ENCODE data around the gene F2RL2. TPM values are rescaled to one million over a fixed set of nuclear protein-coding genes. Genes with fewer than 3 reads are reported as not detected.
A peak's percentile ranks its signal among the peaks of the same experiment; 100 is the strongest.

Gene F2RL2
- total RNA-seq, 1 donor from 2014 or later, result 2.0 TPM

- Histone ChIP-seq H3K4me3 (ENCODE audit: low read depth, low read length) (no peak overlapping the region), H3K27me3 (ENCODE audit: control insufficient read depth, insufficient read depth, low read length) (no peaks in the 10 kb centered on the region), H3K36me3 (ENCODE audit: control insufficient read depth, insufficient read depth, low read length) (no peaks in the 10 kb centered on the region)
- no peak for TF ChIP-seq CTCF (IDR thresholded peaks at IDR 0.05; ENCODE audit: insufficient read depth, low read length, poor library complexity, severe bottlenecking)
- no peak for DNase-seq (ENCODE audit: low read depth)
Measured at GRCh38 chr5:76649140-76649539, 25.9 kb upstream of the F2RL2 start.

GRCh38 chr5:76643371-76643770 lies 20.2 kb upstream of the F2RL2 start:
- no peak for TF ChIP-seq CTCF (IDR thresholded peaks at IDR 0.05; ENCODE audit: insufficient read depth, low read length, poor library complexity, severe bottlenecking)
- Histone ChIP-seq H3K36me3 (ENCODE audit: control insufficient read depth, insufficient read depth, low read length) (no peaks in the 10 kb centered on the region), H3K27me3 (ENCODE audit: control insufficient read depth, insufficient read depth, low read length) (no peaks in the 10 kb centered on the region), H3K4me3 (ENCODE audit: low read depth, low read length) (no peak overlapping the region)
- no peak for DNase-seq (ENCODE audit: low read depth)

GRCh38 chr5:76642390-76643040 lies 19.3 kb upstream of the F2RL2 start:
- Histone ChIP-seq H3K36me3 (ENCODE audit: control insufficient read depth, insufficient read depth, low read length) (no peaks in the 10 kb centered on the region), H3K4me3 (ENCODE audit: low read depth, low read length) (no peak overlapping the region), H3K27me3 (ENCODE audit: control insufficient read depth, insufficient read depth, low read length) (no peaks in the 10 kb centered on the region)
- DNase-seq (ENCODE audit: low read depth), result no peak
- no peak for TF ChIP-seq CTCF (IDR thresholded peaks at IDR 0.05; ENCODE audit: insufficient read depth, low read length, poor library complexity, severe bottlenecking)

GRCh38 chr5:76641514-76642120 lies 18.4 kb upstream of the F2RL2 start:
- Histone ChIP-seq H3K27me3 (ENCODE audit: control insufficient read depth, insufficient read depth, low read length) (no peaks in the 10 kb centered on the region), H3K36me3 (ENCODE audit: control insufficient read depth, insufficient read depth, low read length) (no peaks in the 10 kb centered on the region), H3K4me3 (ENCODE audit: low read depth, low read length) (no peak overlapping the region)
- peak; percentile 31 for DNase-seq (ENCODE audit: low read depth)
- TF ChIP-seq CTCF (IDR thresholded peaks at IDR 0.05; ENCODE audit: insufficient read depth, low read length, poor library complexity, severe bottlenecking), result peak; percentile 76

- H3K27me3 ChIP-seq (ENCODE audit: control insufficient read depth, insufficient read depth, low read length), result no peaks in the 10 kb centered on the region
- no peak for DNase-seq (ENCODE audit: low read depth)
- no peaks in the 10 kb centered on the region for H3K36me3 ChIP-seq (ENCODE audit: control insufficient read depth, insufficient read depth, low read length)
- no peak for TF ChIP-seq CTCF (IDR thresholded peaks at IDR 0.05; ENCODE audit: insufficient read depth, low read length, poor library complexity, severe bottlenecking)
- H3K4me3 ChIP-seq (ENCODE audit: low read depth, low read length), result no peak overlapping the region
Measured at GRCh38 chr5:76638479-76638878, 15.3 kb upstream of the F2RL2 start.

GRCh38 chr5:76637490-76637889 lies 14.3 kb upstream of the F2RL2 start:
- no peak overlapping the region for H3K4me3 ChIP-seq (ENCODE audit: low read depth, low read length)
- no peak for TF ChIP-seq CTCF (IDR thresholded peaks at IDR 0.05; ENCODE audit: insufficient read depth, low read length, poor library complexity, severe bottlenecking)

More at GRCh38 chr5:76637490-76637889, 14.3 kb upstream of the F2RL2 start:
- Histone ChIP-seq H3K27me3 (ENCODE audit: control insufficient read depth, insufficient read depth, low read length) (no peaks in the 10 kb centered on the region), H3K36me3 (ENCODE audit: control insufficient read depth, insufficient read depth, low read length) (no peaks in the 10 kb centered on the region)
- no peak for DNase-seq (ENCODE audit: low read depth)
